ENCODE measurements around the gene KCTD15. TPM values are rescaled to one million over a fixed set of nuclear protein-coding genes. Genes with fewer than 3 reads are reported as not detected.
A peak's percentile ranks its signal among the peaks of the same experiment; 100 is the strongest.

KCTD15 gene
- total RNA-seq, 1 donor from 2014 or later = 86.8 TPM

DNA sequence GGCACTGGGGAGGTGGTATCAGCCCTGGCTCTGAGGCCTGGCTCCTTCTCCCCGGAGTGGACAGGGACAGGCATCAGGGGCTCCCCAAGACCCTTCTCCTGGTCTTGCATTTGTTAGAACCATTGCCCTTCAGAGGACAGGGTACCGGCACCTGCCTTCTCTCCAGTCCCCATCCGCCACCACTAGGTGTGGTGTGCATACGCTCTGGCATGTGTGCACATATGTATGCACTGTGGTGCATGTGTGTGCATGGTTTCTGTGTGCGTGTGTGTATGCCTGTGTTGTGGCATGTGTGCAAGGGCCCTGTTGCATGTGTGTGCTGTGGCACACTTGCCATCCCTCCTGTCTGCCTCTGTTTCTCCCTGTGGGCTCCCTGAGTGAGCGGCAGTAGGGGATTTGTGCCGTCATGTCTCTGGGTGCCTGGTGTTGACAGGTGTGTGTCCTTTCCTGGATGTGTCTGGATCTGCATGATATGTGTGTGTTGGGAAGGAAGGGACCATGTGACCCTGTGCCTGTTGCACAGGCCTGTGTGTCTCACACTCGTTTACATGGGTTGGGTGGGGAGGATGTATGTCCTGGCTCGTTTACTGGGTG lies 9.3 kb downstream of the KCTD15 start:
- H3K9me3 Mint-ChIP-seq (ENCODE audit: unreplicated experiment) = no peaks in the 10 kb centered on the region
- TF ChIP-seq, protein P1, sequence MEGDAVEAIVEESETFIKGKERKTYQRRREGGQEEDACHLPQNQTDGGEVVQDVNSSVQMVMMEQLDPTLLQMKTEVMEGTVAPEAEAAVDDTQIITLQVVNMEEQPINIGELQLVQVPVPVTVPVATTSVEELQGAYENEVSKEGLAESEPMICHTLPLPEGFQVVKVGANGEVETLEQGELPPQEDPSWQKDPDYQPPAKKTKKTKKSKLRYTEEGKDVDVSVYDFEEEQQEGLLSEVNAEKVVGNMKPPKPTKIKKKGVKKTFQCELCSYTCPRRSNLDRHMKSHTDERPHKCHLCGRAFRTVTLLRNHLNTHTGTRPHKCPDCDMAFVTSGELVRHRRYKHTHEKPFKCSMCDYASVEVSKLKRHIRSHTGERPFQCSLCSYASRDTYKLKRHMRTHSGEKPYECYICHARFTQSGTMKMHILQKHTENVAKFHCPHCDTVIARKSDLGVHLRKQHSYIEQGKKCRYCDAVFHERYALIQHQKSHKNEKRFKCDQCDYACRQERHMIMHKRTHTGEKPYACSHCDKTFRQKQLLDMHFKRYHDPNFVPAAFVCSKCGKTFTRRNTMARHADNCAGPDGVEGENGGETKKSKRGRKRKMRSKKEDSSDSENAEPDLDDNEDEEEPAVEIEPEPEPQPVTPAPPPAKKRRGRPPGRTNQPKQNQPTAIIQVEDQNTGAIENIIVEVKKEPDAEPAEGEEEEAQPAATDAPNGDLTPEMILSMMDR (IDR thresholded peaks at IDR 0.05) = no peak
- H3K27ac Mint-ChIP-seq (ENCODE audit: unreplicated experiment) = no peak overlapping the region
- DNase-seq (ENCODE audit: extremely low spot score, unreplicated experiment) = no peak
- peaks cover 34% of the 10 kb centered on the region for H3K4me1 Mint-ChIP-seq (ENCODE audit: unreplicated experiment)
- H3K36me3 Mint-ChIP-seq (ENCODE audit: unreplicated experiment) = peaks cover 57% of the 10 kb centered on the region
- H3K27me3 Mint-ChIP-seq (ENCODE audit: unreplicated experiment) = no peaks in the 10 kb centered on the region
- H3K4me3 Mint-ChIP-seq (ENCODE audit: unreplicated experiment) = no peak overlapping the region

DNA sequence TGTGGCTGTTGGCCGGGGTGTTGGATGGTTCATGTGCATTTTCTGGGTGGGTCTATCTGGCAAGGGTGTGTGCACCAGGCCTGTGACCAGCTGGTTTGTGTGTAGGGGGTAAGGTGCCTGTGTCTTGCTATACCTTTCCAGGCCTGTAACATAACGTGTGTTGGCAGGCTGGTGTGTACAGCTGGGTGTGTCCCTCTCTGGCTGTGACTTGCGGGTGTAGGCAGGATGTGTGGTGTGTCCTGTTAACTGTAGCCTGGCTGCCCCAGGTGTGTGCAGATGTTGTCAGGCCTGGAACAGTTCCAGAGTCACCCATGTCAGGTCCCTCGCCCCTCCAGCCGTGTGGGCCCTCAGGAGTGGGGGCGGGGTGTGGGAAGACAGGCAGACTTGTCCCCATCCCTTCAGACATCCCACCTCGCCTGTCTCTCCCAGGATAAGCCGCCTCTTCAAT lies 9.8 kb downstream of the KCTD15 start:
- Mint-ChIP-seq H3K4me1 (ENCODE audit: unreplicated experiment) (peaks cover 33% of the 10 kb centered on the region), H3K27me3 (ENCODE audit: unreplicated experiment) (no peaks in the 10 kb centered on the region), H3K36me3 (ENCODE audit: unreplicated experiment) (peaks cover 52% of the 10 kb centered on the region), H3K9me3 (ENCODE audit: unreplicated experiment) (no peaks in the 10 kb centered on the region), H3K27ac (ENCODE audit: unreplicated experiment) (no peak overlapping the region), H3K4me3 (ENCODE audit: unreplicated experiment) (no peak overlapping the region)
- TF ChIP-seq, protein P1 (IDR thresholded peaks at IDR 0.05) = no peak
- DNase-seq (ENCODE audit: extremely low spot score, unreplicated experiment) = no peak

DNA sequence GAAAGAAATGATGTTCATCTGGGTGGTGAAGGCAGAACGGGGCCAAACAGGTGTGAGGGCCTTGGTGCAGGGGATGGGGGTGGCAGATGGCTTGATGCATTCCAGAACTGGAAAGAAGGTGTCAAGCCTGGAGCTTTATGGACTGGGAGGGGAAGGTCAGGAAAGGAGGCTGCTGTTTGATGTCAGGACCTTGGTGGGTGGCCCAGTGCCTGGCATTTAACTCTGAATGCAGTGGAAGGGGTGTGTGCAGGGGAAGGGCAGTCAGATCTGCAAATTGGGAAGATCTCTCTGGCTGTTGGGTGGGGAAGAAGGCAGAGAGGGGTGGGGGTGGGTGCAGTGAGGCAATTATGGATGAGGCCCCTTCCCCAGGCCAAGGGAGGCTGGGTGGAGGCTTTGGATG lies 11.7 kb downstream of the KCTD15 start:
- Mint-ChIP-seq H3K9me3 (ENCODE audit: unreplicated experiment) (no peaks in the 10 kb centered on the region), H3K4me3 (ENCODE audit: unreplicated experiment) (no peak overlapping the region), H3K4me1 (ENCODE audit: unreplicated experiment) (peaks cover 26% of the 10 kb centered on the region), H3K27me3 (ENCODE audit: unreplicated experiment) (no peaks in the 10 kb centered on the region), H3K36me3 (ENCODE audit: unreplicated experiment) (peaks cover 49% of the 10 kb centered on the region), H3K27ac (ENCODE audit: unreplicated experiment) (no peak overlapping the region)
- TF ChIP-seq, protein P1 (IDR thresholded peaks at IDR 0.05) = no peak
- DNase-seq (ENCODE audit: extremely low spot score, unreplicated experiment) = no peak

DNA sequence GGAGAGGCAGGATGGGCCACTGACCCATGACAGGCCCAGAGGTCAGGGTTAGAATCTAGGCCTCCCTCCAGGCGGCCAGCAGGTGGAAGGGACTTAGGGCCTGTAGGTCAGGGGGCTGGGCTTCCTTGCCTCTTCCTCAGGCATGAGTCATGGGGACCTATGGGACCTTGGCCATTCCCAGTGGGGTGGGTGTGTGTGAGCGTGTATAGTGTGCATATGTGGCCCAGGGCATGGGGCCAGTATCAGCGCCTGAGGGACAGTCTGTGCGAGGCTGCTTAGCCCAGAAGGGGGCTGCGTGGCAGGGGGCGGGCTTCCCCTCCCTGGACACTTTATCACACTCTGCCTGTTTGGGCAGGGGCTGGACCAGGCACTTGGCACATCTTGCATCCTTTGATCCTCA lies 13.3 kb downstream of the KCTD15 start:
- TF ChIP-seq, protein P1 (IDR thresholded peaks at IDR 0.05) = no peak
- Mint-ChIP-seq H3K9me3 (ENCODE audit: unreplicated experiment) (no peaks in the 10 kb centered on the region), H3K27me3 (ENCODE audit: unreplicated experiment) (no peaks in the 10 kb centered on the region), H3K36me3 (ENCODE audit: unreplicated experiment) (peaks cover 54% of the 10 kb centered on the region), H3K4me3 (ENCODE audit: unreplicated experiment) (no peak overlapping the region), H3K27ac (ENCODE audit: unreplicated experiment) (peak overlapping the region; percentile 27), H3K4me1 (ENCODE audit: unreplicated experiment) (peaks cover 28% of the 10 kb centered on the region)
- no peak for DNase-seq (ENCODE audit: extremely low spot score, unreplicated experiment)

DNA sequence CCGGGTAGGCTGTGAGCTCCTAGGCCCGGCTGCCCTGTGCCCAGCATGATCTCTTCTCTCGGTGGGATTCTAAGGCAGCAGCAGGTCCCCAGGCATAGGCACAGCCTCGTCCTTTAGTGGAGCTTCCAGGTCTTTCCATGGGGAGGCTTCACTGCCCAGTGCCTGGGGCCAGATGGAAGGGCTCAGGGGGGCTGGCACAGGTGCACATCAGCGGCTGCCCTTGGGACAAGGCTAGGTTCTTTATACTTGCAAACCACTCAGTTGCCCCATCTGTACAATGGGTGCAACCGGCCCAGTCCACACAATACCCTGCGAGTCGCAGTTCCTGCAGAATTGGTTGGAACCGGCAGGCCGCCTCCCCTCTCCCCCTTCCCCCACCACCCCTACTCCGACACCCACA lies 14.2 kb downstream of the KCTD15 start:
- Mint-ChIP-seq H3K27ac (ENCODE audit: unreplicated experiment) (no peak overlapping the region), H3K9me3 (ENCODE audit: unreplicated experiment) (no peaks in the 10 kb centered on the region), H3K27me3 (ENCODE audit: unreplicated experiment) (no peaks in the 10 kb centered on the region), H3K4me3 (ENCODE audit: unreplicated experiment) (no peak overlapping the region), H3K4me1 (ENCODE audit: unreplicated experiment) (peaks cover 34% of the 10 kb centered on the region), H3K36me3 (ENCODE audit: unreplicated experiment) (peaks cover 56% of the 10 kb centered on the region)
- DNase-seq (ENCODE audit: extremely low spot score, unreplicated experiment) = no peak
- TF ChIP-seq, protein P1 (IDR thresholded peaks at IDR 0.05) = no peak

All from osteocyte (in vitro differentiated cells).